ENCODE data around the gene ACKR2.
"Not testable (repeated sequence)": the region's sequence is repeated elsewhere in the genome, so short reads cannot be mapped to it uniquely, and the experiment has no call there.

ACKR2 gene

DNA sequence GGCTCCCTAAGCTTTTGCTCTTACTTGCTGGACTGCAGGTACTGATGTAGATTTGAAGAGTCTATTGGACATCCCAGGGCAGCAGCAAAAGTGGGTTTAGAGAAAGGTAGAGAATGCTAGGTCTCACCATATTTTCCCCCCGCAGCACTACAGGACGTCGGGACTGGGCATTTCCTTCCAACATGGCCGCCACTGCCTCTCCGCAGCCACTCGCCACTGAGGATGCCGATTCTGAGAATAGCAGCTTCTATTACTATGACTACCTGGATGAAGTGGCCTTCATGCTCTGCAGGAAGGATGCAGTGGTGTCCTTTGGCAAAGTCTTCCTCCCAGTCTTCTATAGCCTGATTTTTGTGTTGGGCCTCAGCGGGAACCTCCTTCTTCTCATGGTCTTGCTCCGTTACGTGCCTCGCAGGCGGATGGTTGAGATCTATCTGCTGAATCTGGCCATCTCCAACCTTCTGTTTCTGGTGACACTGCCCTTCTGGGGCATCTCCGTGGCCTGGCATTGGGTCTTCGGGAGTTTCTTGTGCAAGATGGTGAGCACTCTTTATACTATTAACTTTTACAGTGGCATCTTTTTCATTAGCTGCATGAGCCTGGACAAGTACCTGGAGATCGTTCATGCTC is 55.2 kb downstream of the ACKR2 start:
- no peak for FAIRE-seq

DNA sequence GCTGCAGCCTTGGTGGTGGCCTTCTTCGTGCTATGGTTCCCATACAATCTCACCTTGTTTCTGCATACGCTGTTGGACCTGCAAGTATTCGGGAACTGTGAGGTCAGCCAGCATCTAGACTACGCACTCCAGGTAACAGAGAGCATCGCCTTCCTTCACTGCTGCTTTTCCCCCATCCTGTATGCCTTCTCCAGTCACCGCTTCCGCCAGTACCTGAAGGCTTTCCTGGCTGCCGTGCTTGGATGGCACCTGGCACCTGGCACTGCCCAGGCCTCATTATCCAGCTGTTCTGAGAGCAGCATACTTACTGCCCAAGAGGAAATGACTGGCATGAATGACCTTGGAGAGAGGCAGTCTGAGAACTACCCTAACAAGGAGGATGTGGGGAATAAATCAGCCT is 56.0 kb downstream of the ACKR2 start:
- FAIRE-seq: no peak

DNA sequence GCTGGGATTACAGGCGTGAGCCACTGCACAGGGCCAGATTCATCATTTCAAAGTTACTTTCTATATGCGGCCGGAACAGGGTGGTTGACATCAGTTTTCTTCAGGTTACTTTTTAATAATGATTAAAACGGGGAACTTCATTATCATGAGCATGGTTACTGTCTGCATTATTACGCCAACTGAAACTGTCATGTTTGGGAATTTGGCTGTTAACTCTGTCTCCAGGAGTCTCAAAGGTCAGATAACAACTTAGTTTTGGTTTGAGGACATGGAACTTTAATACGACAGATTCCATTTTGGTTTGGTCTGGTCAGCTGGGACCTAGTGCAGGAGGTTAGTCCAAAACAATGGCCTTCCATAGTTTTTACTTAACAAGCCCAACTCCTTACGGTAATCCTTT is 57.9 kb downstream of the ACKR2 start:
- FAIRE-seq: no peak

DNA sequence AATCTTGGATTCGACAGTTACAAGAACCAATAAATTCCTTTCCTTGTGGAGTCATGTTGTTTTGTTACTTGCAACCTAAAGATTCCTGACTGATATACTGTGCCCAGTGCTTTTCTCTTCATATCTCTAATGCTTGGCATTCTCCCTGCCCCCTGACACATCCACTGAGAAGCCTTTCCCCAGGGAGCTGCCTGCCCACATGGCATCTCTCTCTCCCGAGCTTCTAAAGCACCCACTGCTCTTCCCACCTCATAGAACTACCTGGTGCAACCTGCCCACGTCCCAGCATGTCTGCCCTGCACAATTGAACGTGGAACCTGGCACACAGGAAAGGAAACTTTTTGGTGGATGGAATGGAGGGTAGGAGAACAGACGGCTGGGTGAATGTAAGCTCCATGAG is 59.6 kb downstream of the ACKR2 start:
- FAIRE-seq: no peak

DNA sequence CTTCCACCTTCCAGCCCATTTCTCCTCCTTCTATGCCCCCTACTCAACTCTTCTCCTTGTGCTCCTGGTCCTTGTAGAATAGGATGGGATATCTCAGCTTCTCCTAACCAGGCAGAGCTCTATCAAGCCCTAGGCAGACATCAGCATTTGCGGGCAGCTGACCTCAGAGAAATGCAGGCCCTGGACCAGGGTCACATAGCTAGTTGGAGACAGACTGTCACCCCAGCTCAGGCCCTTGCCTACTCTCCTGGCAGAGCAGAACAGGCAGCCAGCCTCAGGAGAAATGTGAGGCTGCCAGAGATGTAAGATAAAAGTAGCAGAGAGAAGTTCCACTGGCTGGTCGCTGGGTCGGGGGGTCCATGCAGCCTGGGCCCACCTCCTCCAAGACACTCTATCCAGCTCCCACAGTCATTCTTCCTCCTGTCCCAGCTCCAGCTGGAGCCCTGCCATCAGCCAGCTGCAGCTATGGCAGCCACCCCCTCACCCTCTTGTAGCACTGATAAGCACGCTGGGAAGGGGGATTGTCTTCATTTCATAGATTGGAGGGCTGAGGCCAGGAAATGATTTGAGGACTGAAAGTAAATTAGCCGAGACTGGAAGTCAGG is 62.4 kb downstream of the ACKR2 start:
- no peak for FAIRE-seq

DNA sequence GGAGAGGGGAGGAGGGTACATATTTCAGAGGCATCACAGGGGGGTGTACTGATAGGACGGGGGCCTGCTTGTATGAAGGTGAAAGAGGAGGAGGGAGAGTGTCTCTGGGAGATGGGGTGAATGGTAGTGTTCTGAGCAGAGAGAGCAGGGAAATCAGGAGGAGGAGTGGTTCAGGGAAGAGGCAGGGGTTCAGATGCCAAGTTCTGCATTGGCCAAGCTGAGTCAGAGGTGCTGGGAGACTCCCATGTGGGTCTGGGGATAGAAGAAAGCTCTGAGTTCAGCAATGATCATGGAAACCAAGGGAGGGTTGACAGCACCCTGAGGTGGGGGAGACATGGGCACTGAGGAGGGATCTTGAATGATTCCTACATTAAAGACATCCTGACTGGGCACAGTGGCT is 63.5 kb downstream of the ACKR2 start:
- no peak for FAIRE-seq

DNA sequence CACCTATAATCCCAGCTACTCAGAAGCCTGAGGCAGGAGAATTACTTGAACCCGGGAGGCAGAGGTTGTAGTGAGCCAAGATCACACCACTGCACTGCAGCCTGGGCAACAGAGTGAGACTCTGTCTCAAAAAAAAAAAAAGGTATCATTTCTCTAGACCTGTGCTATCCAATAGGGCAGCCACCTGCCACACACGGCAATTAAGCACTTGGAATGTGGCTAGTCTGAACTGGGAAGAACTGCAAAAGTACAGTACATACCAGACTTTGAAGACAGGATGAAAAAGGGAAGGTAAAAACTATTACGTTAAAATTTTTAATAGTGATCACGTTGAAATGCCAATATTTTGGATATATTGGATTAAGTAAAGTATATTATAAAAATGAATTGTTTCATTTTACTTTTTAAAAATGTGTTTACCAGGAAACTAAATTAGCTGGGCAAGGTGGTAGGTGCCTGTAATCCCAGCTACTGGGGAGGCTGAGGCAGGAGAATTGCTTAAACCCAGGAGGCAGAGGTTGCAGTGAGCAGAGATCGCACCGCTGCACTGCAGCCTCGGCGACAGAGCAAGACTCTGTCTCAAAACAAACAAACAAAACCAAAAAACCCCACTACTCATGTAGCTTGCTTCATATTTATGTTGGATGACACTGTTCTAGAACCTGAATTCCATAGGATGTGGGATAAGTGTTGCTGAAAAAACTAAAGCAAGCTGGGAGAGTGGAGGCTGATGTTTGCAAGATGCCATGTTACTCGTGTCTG is 64.2 kb downstream of the ACKR2 start:
- FAIRE-seq: no peak

DNA sequence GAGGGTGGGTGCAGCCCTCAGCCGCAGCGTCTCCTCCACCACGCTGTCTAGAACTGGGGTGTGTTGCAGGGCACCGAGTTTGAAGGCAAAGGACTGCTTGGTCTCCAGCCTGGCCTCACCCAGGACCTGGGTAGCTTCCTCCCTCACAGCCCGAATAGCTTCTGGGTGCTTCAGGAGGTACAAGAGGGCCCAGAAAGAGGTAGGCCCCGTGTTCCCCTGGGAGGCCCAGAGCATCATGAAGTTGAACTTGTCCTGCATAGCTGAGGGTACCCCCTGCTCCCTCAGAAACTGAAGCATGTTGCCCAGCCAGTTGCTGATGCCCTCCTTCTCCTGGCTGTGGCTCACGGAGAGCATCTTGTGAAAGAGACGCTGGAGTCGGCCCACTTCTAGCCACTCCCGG is 65.5 kb downstream of the ACKR2 start:
- no peak for FAIRE-seq

DNA sequence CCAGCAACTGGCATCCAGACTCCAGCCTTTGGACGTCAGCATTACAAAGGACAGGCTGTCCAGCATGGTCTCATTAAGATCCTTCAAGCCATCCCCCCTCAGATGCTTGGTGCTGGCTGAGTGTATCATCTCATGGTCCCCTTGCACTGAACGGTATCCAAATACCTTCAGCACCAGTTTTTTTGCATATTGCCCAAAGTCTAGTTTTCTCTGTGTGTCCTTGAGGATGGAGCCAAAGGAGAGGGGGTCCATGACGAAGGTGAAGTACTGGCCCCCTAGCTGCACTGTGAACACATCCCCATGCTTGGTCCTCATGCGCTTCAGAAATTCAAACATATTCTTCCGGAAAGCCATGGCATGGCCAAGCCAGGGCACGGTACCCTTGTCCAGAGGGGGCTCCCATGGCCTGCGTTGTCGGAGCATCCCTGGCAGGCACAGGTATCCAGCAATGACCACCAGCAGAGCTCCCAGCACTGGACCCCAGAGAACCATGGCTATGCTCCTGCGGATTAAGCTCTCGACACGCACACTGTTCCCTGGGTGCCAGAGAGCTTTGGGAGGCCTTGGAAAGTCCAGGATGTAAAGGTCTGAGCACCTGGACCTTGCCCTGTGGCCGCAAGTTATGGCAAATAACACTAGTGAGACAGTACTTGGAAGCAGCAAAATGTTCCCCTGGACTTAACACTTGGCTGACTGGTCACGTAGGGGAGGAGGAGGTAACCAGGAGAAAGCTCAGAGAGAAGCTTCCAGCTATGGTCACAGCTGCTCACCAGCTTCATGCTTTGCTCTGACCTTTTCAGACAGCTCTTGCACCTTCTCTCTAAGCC is 66.3 kb downstream of the ACKR2 start, which contains the start of gene CYP8B1:
Gene CYP8B1, minus strand, starts transcription at position 555 of the 827 bp plus-strand sequence. Its CDS starts 63 bp downstream, at position 492.
- no peak for FAIRE-seq

DNA sequence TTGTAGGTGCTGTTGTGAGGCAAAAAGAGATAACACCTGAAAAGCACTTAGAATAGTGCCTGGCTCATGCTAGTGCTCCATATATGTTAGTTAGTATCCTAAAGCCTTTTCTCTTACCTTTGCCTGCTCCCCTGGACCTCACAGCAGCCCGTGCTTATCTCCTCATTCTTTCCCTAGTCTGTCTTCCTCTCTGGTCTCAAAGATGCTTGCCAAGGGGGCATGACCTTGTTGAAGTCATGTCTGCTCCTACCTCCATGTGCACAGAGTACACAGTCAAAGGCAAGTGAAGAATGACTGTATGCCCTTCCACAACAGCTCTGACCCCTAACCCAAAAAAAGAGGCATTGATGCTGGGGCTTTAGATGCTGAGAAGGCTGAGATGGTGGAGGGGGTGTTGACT is 67.2 kb downstream of the ACKR2 start:
- FAIRE-seq: no peak

DNA sequence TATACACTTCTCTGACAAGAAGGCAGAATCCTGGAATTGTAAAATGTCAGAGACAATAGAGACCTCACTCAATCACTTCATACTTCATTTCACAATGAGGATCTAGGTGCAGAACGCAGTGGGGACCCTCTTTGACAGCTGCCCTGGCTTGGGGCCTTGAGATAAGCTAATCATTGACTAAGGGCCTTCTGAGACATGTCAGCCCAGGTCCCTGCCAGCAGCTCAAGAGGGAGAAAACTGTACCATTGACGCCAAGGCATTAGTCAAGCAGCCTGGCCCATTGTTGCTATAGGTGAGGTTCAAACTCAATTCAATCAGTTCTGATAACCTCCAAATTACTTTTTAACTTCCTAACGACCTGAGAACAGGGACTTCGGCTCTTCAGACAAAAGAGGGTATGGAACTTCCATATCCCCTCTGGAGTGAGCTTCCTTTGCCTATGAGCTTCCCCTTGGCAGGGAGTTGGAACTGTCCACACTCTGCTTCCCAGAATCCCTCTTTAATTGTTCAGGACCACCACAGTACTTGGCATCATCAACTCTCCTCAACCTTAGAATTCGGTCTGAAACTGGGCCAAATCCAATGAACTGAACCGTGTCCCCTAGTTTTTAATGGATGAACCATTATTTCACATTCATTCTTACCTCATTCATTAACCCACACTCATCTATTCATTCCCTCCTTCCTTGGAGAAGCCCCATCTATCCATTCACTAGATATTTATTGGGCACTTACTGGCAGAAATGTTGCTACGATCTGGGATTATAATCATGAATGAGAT is 67.9 kb downstream of the ACKR2 start:
- FAIRE-seq: no peak

DNA sequence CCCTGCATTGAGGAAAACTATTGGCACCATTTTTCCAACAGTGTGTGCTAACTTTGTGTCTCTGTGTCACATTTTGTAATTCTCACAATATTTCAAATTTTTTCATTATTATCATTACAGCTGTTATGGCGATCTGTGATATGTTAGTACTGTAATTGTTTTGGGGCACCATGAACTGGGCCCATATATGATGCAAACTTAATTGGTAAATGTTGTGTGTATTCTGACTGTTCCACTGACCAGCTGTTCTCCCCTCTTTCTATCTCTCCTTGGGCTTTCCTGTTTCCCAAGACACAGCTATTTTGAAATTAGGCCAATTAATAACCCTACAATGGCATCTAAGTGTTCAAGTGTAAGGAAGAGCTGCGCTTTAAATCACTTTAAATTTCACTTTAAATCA is 68.6 kb downstream of the ACKR2 start:
- FAIRE-seq: no peak

DNA sequence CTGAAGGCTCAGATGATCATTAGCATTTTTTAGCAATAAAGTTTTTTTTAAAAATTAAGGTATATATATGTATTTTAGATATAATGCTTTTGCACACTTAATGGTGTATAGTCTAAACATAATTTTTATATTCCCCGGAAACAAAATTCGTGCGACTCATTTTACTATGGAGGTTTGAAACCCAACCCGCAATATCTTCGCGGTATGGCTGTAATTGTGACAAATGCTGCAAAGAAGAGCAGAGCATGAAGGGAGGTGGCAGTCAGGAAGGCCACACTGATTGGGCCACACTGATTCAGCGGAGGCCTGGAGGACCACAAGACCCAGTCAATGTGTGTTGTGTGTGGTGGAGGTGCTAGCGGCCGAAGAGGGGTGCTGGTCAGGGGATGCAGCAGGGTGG is 70.9 kb downstream of the ACKR2 start:
- FAIRE-seq: no peak

DNA sequence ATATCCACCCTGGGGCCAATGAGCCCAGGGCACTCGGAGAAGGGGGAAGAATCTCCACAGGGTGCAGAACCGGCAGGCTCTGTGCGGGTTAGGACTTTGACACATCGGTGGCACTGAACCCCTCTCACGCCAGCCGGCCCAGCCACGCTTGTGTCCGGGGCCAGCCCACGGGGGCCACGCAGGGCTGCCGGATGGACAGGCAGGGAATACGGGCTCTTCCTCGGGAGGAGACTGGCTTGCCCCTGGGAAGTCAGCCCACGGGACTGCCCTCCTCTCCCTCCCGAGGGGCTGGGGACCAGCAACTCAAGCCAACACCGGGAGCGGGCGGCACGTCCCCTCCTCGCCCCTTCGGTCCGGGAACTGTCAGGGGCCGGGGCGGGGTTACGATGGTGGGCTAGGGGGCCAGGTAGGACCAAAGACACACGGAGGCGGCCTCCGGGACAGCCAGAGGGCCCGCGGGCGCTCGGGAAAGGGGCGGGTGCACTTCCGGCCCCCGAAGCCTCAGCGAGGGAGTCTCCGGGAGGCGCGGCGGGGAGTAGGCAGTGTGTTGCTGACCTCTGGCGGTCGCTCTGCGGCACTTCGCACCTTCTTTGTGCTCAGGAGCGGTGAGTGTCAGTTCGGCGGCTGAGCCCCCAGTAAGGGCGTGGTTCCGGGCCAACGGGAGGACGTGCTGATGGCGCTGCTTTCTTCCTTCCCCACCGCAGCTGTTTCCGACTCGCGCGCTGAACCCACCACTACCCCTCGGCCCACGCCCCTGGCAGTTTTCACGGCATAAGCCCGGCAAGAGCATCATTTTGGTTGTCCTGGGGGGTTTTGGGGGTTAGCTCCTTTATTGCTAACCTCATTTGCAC is 71.6 kb downstream of the ACKR2 start:
- no peak for FAIRE-seq

DNA sequence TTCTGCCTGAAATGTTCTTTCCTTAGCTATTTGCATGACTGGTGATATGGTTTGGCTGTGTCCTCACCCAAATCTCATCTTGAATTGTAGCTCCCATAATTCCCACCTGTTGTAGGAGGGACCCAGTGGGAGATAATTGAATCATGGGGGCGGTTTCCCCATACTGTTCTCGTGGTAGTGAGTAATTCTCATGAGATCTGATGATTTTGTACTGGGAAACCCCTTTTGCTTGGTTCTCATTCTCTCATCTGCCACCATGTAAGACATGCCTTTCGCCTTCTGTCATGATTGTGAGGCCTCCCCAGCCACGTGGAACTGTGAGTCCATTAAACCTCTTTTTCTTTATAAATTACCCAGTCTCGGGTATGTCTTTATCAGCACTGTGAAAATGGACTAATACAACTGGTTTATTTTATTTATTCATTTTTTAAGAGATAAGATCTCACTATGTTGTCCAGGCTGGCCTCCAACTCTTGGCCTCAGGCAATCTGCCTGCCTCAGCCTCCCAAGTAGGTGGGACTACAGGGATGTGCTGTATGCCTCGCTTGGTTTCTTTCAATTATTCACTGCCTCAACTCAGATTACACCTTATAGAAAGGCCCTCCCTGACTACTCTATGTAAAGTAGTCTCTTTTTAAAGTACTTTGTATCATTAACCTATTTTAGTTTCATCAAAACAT is 74.1 kb downstream of the ACKR2 start:
- not testable (repeated sequence) for FAIRE-seq

DNA sequence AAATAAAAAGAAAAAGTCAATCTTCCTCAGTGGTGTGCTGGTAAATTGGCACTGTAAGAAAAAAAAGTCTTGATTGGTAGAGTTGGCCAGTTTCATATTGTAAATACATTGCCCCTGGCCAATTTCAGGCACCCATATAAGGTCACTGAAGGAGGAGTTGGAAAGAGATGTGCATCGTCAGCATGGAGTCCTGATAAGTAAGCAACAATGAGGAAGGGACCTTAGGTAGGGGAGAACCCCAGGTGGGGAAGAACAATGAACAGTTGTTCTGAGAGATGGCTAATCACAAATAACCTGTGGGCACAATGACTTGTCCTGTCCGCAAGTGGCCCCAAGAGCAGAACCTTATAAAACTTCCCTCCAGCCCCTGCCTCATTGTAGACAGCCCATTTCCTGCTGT is 75.1 kb downstream of the ACKR2 start:
- no peak for FAIRE-seq

DNA sequence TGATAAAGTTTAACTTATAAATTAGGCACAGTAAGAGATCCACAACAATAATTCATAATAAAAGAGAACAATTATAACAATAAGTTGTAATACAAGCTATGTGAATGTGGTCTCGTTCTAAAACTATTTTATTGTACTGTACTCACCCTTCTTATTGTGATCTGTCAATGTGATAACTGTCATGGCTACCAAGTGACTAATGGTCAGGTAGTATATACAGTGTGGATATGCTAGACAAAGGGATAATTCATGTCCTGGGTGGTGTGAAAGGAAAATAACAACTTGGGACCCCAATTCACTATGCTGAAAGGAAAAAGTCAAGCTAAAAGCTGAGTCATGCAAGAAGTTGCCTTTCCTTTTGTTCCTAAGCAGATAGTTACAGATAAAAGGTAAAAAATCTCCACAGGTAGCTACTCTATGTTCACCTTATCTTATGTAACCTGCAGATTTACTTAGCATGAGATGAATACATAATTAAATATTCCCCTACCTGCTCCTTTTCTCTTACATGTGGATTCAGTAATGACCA is 77.1 kb downstream of the ACKR2 start:
- no peak for FAIRE-seq

DNA sequence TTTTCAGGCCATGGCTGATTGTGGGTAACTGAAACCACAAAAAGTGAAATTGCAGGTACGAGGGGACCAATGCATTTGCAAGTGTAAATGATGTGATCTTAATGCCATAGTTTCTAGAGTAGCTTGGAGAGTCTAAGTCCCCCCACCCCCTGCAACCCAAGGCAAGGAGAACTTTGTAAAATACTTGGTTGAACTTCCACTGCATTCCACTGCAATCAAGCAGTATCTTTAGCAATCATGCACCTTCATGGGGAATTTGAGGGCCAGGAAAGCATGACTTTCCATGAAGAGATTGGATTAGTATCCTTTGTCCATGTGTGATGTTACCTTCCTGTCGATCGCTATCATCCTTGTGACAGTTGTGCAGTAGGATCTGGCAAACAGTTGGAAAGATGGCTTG is 77.8 kb downstream of the ACKR2 start:
- FAIRE-seq: no peak

DNA sequence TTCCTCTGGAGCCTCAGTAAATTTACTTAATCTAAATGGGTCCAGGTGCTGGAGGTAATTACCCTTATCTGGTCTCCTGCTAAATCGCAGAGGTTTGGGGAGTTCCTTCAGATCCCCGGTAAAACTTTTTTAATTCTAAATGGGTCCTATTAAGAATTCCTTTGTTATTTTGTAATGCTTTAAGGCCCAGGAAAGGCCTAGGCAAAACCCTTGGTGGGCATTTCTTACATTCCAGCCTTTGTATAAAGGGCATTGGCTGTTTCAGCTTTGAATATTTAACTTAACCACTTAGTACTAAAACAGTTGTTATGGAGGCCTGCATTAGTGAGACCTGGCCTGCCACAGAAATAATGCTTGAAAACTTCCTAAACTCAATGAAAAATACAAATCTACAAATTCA is 81.8 kb downstream of the ACKR2 start:
- FAIRE-seq: no peak

DNA sequence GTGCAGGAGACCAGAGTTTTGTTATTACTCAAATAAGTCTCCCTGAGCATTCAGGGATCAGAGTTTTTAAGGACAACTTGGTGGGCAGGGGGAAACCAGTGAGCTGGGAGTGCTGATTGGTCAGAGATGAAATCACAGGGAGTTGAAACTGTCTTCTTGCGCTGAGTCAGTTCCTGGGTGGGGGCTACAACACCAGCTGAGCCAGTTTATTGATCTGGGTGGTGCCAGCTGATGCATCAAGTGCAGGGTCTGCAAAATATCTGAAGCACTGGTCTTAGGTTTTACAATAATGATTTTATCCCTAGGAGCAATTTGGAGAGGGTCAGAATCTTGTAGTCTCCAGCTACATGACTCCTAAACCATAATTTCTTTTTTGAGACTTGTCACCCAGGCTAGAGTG is 82.9 kb downstream of the ACKR2 start:
- FAIRE-seq: no peak

DNA sequence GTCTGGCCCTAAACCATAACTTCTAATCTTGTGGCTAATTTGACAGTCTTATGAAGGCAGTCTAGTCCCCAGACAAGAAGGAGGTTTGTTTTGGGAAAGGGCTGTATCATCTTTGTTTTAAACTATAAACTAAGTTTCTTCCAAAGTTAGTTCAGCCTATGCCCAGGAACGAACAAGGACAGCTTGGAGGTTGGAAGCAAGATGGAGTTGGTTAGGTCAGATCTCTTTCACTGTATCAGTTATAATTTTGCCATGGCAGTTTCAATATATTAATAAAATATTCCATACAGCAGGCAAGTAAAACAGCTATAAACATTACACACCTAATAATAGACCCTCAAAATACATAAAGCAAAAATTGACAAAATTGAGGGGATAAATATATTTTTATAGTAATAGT is 83.6 kb downstream of the ACKR2 start:
- FAIRE-seq: no peak

All from colon (tissue), 2 donors.